H1 (cell line): Measurements from ENCODE around the gene GPR171. TPM values are rescaled to one million over a fixed set of nuclear protein-coding genes. Genes with fewer than 3 reads are reported as not detected.

Source experiments
- CTCF ChIA-PET: fragments of 300-600 bp; sonication (Branson Sonifier 250); formaldehyde crosslinking; loops from one replicate; lab custom pipeline; 2021; ENCODE audit not compliant: partially characterized antibody; lab: Charles Lee
- POLR2A ChIA-PET: fragments of 300-600 bp; sonication (Branson Sonifier 250); formaldehyde crosslinking; loops from one replicate; lab custom pipeline; 2021; ENCODE audit warnings: inconsistent platforms; ENCODE audit not compliant: partially characterized antibody; lab: Charles Lee
- DNase-seq, 2 experiments: peaks; one replicate each; pipeline versions ENCODE4 v3.0.0 to v3.0.0-alpha.2; 2010 to 2022; ENCODE audit warnings: low spot score in 2 of 2, low read depth in 1 of 2, mixed read lengths in 1 of 2
- FAIRE-seq: peaks from 2 replicates; lab custom pipeline; 2011; peaks lifted over from hg19 to GRCh38; lab: Jason Lieb, UNC
- H2AFZ ChIP-seq: 2 replicates; pipeline ENCODE4 v1.8.1; 2012; ENCODE audit warnings: low read length, inconsistent platforms
- H2AK5ac ChIP-seq: 2 replicates; pipeline ENCODE4 v1.6.1; 2013; ENCODE audit warnings: low read depth, low read length
- H2BK120ac ChIP-seq: replicated peaks from 2 replicates; pipeline ENCODE3; 2013; ENCODE audit warnings: low read depth, low read length, inconsistent platforms
- H2BK12ac ChIP-seq: 2 replicates; pipeline ENCODE4 v1.6.1; 2013; ENCODE audit warnings: low read depth, low read length
- H2BK15ac ChIP-seq: 2 replicates; pipeline ENCODE4 v1.6.1; 2013; ENCODE audit warnings: low read length
- H2BK20ac ChIP-seq: 2 replicates; pipeline ENCODE4 v1.6.1; 2013; ENCODE audit warnings: low read length
- H2BK5ac ChIP-seq: 2 replicates; pipeline ENCODE4 v1.6.1; 2013; ENCODE audit warnings: low read depth, low read length
- H3K14ac ChIP-seq: 2 replicates; pipeline ENCODE4 v1.6.1; 2013; ENCODE audit warnings: inconsistent platforms; ENCODE audit not compliant: insufficient read length
- H3K18ac ChIP-seq: 2 replicates; pipeline ENCODE4 v1.6.1; 2013; ENCODE audit warnings: low read length; ENCODE audit errors: extremely low read depth
- H3K23ac ChIP-seq: 2 replicates; pipeline ENCODE4 v1.6.1; 2013; ENCODE audit warnings: inconsistent platforms; ENCODE audit not compliant: insufficient read length
- H3K23me2 ChIP-seq: 2 replicates; pipeline ENCODE4 v1.6.1; 2013; ENCODE audit warnings: low read depth, low read length
- H3K27ac ChIP-seq: 2 replicates; pipeline ENCODE4 v1.6.1; 2011; ENCODE audit warnings: low read depth, low read length, inconsistent platforms
- H3K27me3 ChIP-seq, 4 experiments: replicated peaks in 1 of 4; 1 replicate in 1 of 4; 2 replicates in 3 of 4; pipeline versions ENCODE4 v1.6.1 to v1.8.1; 2011 to 2013; ENCODE audit warnings: low read length in 3 of 4, mild to moderate bottlenecking in 3 of 4, inconsistent platforms in 2 of 4, mixed read lengths in 2 of 4, moderate library complexity in 1 of 4; ENCODE audit not compliant: control insufficient read depth in 3 of 4, insufficient read depth in 3 of 4; ENCODE audit errors: extremely low read depth in 1 of 4
- H3K36me3 ChIP-seq, 4 experiments: 2 replicates each; pipeline versions ENCODE4 v1.6.1 to v1.8.1; 2011 to 2013; ENCODE audit warnings: mild to moderate bottlenecking in 4 of 4, low read length in 3 of 4, moderate library complexity in 2 of 4, control low read depth in 1 of 4, inconsistent platforms in 1 of 4; ENCODE audit not compliant: insufficient read depth in 4 of 4, control insufficient read depth in 2 of 4
- H3K4ac ChIP-seq: replicated peaks from 2 replicates; pipeline ENCODE3; 2013; ENCODE audit warnings: low read length, low read depth, mixed read lengths, inconsistent platforms; ENCODE audit not compliant: insufficient read length
- H3K4me1 ChIP-seq, 4 experiments: replicated peaks in 1 of 4; 1 replicate in 1 of 4; 2 replicates in 3 of 4; pipeline versions ENCODE4 v1.6.1 to v1.8.1; 2011 to 2013; ENCODE audit warnings: low read length in 3 of 4, inconsistent platforms in 2 of 4, mixed read lengths in 1 of 4; ENCODE audit not compliant: insufficient read depth in 4 of 4, control insufficient read depth in 3 of 4
- H3K4me2 ChIP-seq, 2 experiments: 2 replicates each; pipeline versions ENCODE4 v1.6.1 to v1.8.1; 2011 to 2013; ENCODE audit warnings: low read depth in 2 of 2, low read length in 2 of 2, control low read depth in 1 of 2, inconsistent platforms in 1 of 2, mild to moderate bottlenecking in 1 of 2; ENCODE audit not compliant: insufficient read depth in 1 of 2
- H3K4me3 ChIP-seq, 4 experiments: fragments of 200-600, 300-600 bp in 1 of 4; sonication (generic), shearing (Covaris generic), sonication (Bioruptor Twin) in 1 of 4; 2 replicates each; pipeline versions ENCODE4 v1.5.1 to v1.8.1; 2011 to 2016; ENCODE audit warnings: low read length in 4 of 4, low read depth in 3 of 4, control low read depth in 2 of 4, inconsistent platforms in 2 of 4, mild to moderate bottlenecking in 2 of 4, mixed read lengths in 1 of 4, moderate library complexity in 1 of 4; ENCODE audit not compliant: insufficient read depth in 2 of 4; ENCODE audit errors: extremely low read depth in 1 of 4
- H3K56ac ChIP-seq: replicated peaks from 2 replicates; pipeline ENCODE3; 2013; ENCODE audit warnings: low read depth, mild to moderate bottlenecking, mixed read lengths, low read length, inconsistent platforms; ENCODE audit not compliant: insufficient read length
- H3K79me1 ChIP-seq: 2 replicates; pipeline ENCODE4 v1.6.1; 2013; ENCODE audit warnings: low read depth, low read length, control low read depth
- H3K79me2 ChIP-seq, 2 experiments: 2 replicates each; pipeline versions ENCODE4 v1.6.1 to v1.8.1; 2012 to 2013; ENCODE audit warnings: low read length in 2 of 2, mild to moderate bottlenecking in 2 of 2, inconsistent platforms in 1 of 2; ENCODE audit not compliant: insufficient read depth in 2 of 2, control insufficient read depth in 1 of 2
- H3K9ac ChIP-seq, 4 experiments: replicated peaks in 1 of 4; 1 replicate in 1 of 4; 2 replicates in 3 of 4; pipeline versions ENCODE4 v1.6.1 to v1.8.1; 2011 to 2013; ENCODE audit warnings: low read depth in 3 of 4, low read length in 3 of 4, control low read depth in 2 of 4, mild to moderate bottlenecking in 2 of 4, moderate library complexity in 2 of 4, inconsistent platforms in 1 of 4; ENCODE audit errors: extremely low read depth in 1 of 4
- H3K9me3 ChIP-seq, 2 experiments: 2 replicates each; pipeline versions ENCODE4 v1.6.1 to v1.8.1; 2012 to 2013; ENCODE audit warnings: mild to moderate bottlenecking in 2 of 2, moderate library complexity in 2 of 2, control low read depth in 1 of 2, inconsistent platforms in 1 of 2, low read depth in 1 of 2, low read length in 1 of 2, mixed read lengths in 1 of 2; ENCODE audit not compliant: insufficient read depth in 2 of 2
- H4K20me1 ChIP-seq, 2 experiments: replicated peaks in 1 of 2; 2 replicates each; pipeline versions ENCODE3 to v1.8.1; 2011 to 2013; ENCODE audit warnings: inconsistent platforms in 2 of 2, low read length in 2 of 2, mild to moderate bottlenecking in 1 of 2; ENCODE audit not compliant: insufficient read depth in 2 of 2, control insufficient read depth in 1 of 2
- H4K5ac ChIP-seq: 2 replicates; pipeline ENCODE4 v1.6.1; 2013; ENCODE audit warnings: low read length, low read depth, mixed read lengths, inconsistent platforms; ENCODE audit not compliant: insufficient read length
- H4K8ac ChIP-seq: 2 replicates; pipeline ENCODE4 v1.8.0; 2013; ENCODE audit warnings: mild to moderate bottlenecking, moderate library complexity, low read length, inconsistent platforms; ENCODE audit not compliant: insufficient read depth; ENCODE audit errors: extremely low read depth
- H4K91ac ChIP-seq: replicated peaks from 2 replicates; pipeline ENCODE3; 2013; ENCODE audit warnings: low read length, mixed read lengths, inconsistent platforms; ENCODE audit not compliant: insufficient read length
- ATF3 ChIP-seq: IDR thresholded peaks from 2 replicates; pipeline ENCODE4 v1.6.1; 2011; ENCODE audit warnings: low read depth, mild to moderate bottlenecking, low read length; ENCODE audit not compliant: insufficient read depth
- EP300 ChIP-seq, 2 experiments: IDR thresholded peaks; 1 replicate in 1 of 2; 2 replicates in 1 of 2; pipeline ENCODE4 v1.6.1; 2011 to 2012; ENCODE audit warnings: low read depth in 2 of 2, low read length in 2 of 2, mild to moderate bottlenecking in 2 of 2, borderline replicate concordance in 1 of 2, inconsistent platforms in 1 of 2, moderate library complexity in 1 of 2
- EZH2 ChIP-seq: fragments of 200-600 bp; sonication (generic); IDR thresholded peaks from 2 replicates; pipeline ENCODE4 v1.7.1; 2012; ENCODE audit warnings: low read depth, mild to moderate bottlenecking, moderate library complexity, low read length, inconsistent platforms; ENCODE audit not compliant: severe bottlenecking
- HDAC2 ChIP-seq, 2 experiments: fragments of 300-600 bp in 1 of 2; sonication (generic) in 1 of 2; IDR thresholded peaks; 2 replicates each; pipeline ENCODE4 v1.6.1; 2011 to 2012; ENCODE audit warnings: low read depth in 2 of 2, low read length in 2 of 2, mild to moderate bottlenecking in 2 of 2, moderate library complexity in 2 of 2, borderline replicate concordance in 1 of 2, inconsistent platforms in 1 of 2
- POLR2A ChIP-seq, 2 experiments: IDR thresholded peaks; 1 replicate in 1 of 2; 2 replicates in 1 of 2; pipeline ENCODE4 v1.6.1; 2011; ENCODE audit warnings: low read depth in 2 of 2, low read length in 2 of 2, mild to moderate bottlenecking in 2 of 2; ENCODE audit errors: control extremely low read depth in 1 of 2
- RNF2 ChIP-seq: fragments of 200-900, 300-1000 bp; sonication (generic); IDR thresholded peaks from 2 replicates; pipeline ENCODE4 v1.7.1; 2016; ENCODE audit warnings: borderline replicate concordance, low read depth, mild to moderate bottlenecking, antibody characterized with exemption, low read length; ENCODE audit not compliant: poor library complexity, severe bottlenecking; ENCODE audit errors: missing control alignments
- SUZ12 ChIP-seq: fragments of 200-600 bp; sonication (generic); IDR thresholded peaks from 2 replicates; pipeline ENCODE4 v1.6.1; 2012; ENCODE audit warnings: mild to moderate bottlenecking, inconsistent platforms, low read length, moderate library complexity, mixed read lengths
- ZNF274 ChIP-seq: IDR thresholded peaks from 2 replicates; pipeline ENCODE4 v1.7.0; 2012; ENCODE audit warnings: low read length, borderline replicate concordance; ENCODE audit errors: extremely low read depth
- WGBS, 2 experiments: shearing (Covaris generic) in 1 of 2; methylation state at CpG; one replicate each; pipeline versions ENCODE4 v1.1.6 to v1.1.7; 2013 to 2015; ENCODE audit warnings: low lambda C conversion rate in 2 of 2, mixed read lengths in 2 of 2, inconsistent platforms in 1 of 2, low coverage in 1 of 2, missing lambda C conversion rate in 1 of 2; ENCODE audit not compliant: insufficient replicate concordance in 2 of 2, insufficient coverage in 1 of 2, insufficient read length in 1 of 2; ENCODE audit errors: extremely low coverage in 1 of 2, missing lambda C conversion rate in 1 of 2; 5-methylcytosine and 5-hydroxymethylcytosine counted together
- polyA plus RNA-seq, 7 experiments: library from polyadenylated mRNA; depleted of rRNA in 3 of 7; stranded (reverse) in 5 of 7; unstranded in 2 of 7; fragments of >200 nt in 5 of 7; fragments of 200-250 nt in 2 of 7; gene quantifications; 1 replicate in 5 of 7; 2 replicates in 1 of 7; 4 replicates in 1 of 7; pipeline versions ENCODE4 v1.2.1 to v1.2.3, GENCODE V29; 2011 to 2013; ENCODE audit warnings: missing spikeins in 2 of 7, mixed read lengths in 2 of 7
- total RNA-seq: library from RNA; stranded (reverse); fragmentation: NEBNext Ultra II Directional; extraction: Animal tissue kit (Norgen Biotek cat#: 25700); gene quantifications from 2 replicates; pipeline ENCODE4 v1.2.1, GENCODE V29; 2021

The GPR171 gene
- total and polyA plus RNA-seq, 2 of the 8 experiments (the other 6 are each of a cell fraction or from before 2014, with no cell fraction given): not detected

GRCh38 chr3:151209654-151210053 is 6.6 kb upstream of the GPR171 start:
- Histone ChIP-seq H2BK120ac (no peak overlapping the region), H2BK12ac (no peak overlapping the region), H3K56ac (no peak overlapping the region), H3K4me1 (peaks cover 0 to 7% (median 2%) of the 10 kb centered on the region in 4 experiments; a peak in 4 of 7 replicates), H4K91ac (no peak overlapping the region), H4K20me1 (no peaks in the 10 kb centered on the region), H4K8ac (no peak overlapping the region), H4K5ac (no peak overlapping the region), H2BK20ac (no peak overlapping the region), H3K27me3 (no peaks in the 10 kb centered on the region), H3K4ac (no peak overlapping the region), H3K4me2 (no peak overlapping the region), H3K4me3 (no peak overlapping the region), H2AFZ (no peak overlapping the region), H3K9me3 (no peaks in the 10 kb centered on the region), H2AK5ac (no peak overlapping the region), H3K27ac (no peak overlapping the region), H3K18ac (no peak overlapping the region), H3K79me2 (no peaks in the 10 kb centered on the region), H2BK5ac (no peak overlapping the region), H2BK15ac (no peak overlapping the region), H3K79me1 (no peaks in the 10 kb centered on the region; the same call in 1 of the 2 replicates), H3K23ac (no peak overlapping the region), H3K9ac (no peak overlapping the region), H3K14ac (no peak overlapping the region), H3K23me2 (no peaks in the 10 kb centered on the region), H3K36me3 (no peaks in the 10 kb centered on the region)
- no peak for FAIRE-seq
- DNase-seq: no peak
- WGBS, 2 experiments: 88% methylated on average over 3 of the region's 3 CpGs; no CpG with 5 or more reads in 1 of the 2 experiments
- no peak for TF ChIP-seq EZH2
- TF ChIP-seq HDAC2 (IDR thresholded peaks at IDR 0.05; ENCODE audit: borderline replicate concordance in 1 of 2, low read depth in 2 of 2, low read length in 2 of 2): no peak
- TF ChIP-seq ATF3: no peak
- TF ChIP-seq POLR2A (IDR thresholded peaks at IDR 0.05; ENCODE audit: control extremely low read depth in 1 of 2, low read depth in 2 of 2, low read length in 2 of 2): no peak
- no peak for TF ChIP-seq SUZ12
- TF ChIP-seq ZNF274: no peak
- TF ChIP-seq RNF2: no peak
- TF ChIP-seq EP300 (IDR thresholded peaks at IDR 0.05; ENCODE audit: borderline replicate concordance in 1 of 2, low read depth in 2 of 2, low read length in 2 of 2): no peak
- CTCF ChIA-PET: interaction anchor here (0.8 to 1.6 kb wide), 3 partner anchors 17 to 968 kb away, joined by 3 to 5 read pairs (median 3); no protein-coding TSS in a partner anchor
- POLR2A ChIA-PET: no interaction called here
